GM10248 (cell line): Measurements from ENCODE around the gene CEP78.
"Not testable (repeated sequence)": the region's sequence is repeated elsewhere in the genome, so short reads cannot be mapped to it uniquely, and the experiment has no call there.

Experiments used
- CTCF ChIA-PET: fragments of 300-600 bp; sonication (Branson Sonifier 250); formaldehyde crosslinking; extraction: SDS; loops from one replicate; lab custom pipeline; 2021; ENCODE audit warnings: antibody characterized with exemption; lab: Yijun Ruan, JAX
- POLR2A ChIA-PET: fragments of 350-650 bp; sonication (Branson Sonifier 250); formaldehyde crosslinking; extraction: SDS; loops from one replicate; lab custom pipeline; 2020; ENCODE audit warnings: antibody characterized with exemption; lab: Yijun Ruan, JAX
- DNase-seq: peaks from one replicate; pipeline ENCODE4 v3.0.0; 2012; ENCODE audit errors: extremely low spot score
- CTCF ChIP-seq: IDR thresholded peaks from 2 replicates; pipeline ENCODE4 v1.5.1; 2012; ENCODE audit warnings: mild to moderate bottlenecking, low read depth; ENCODE audit errors: extremely low read depth, missing control alignments, control extremely low read depth

The CEP78 gene

GRCh38 chr9:78213712-78214111 lies 22.2 kb upstream of the CEP78 start:
- DNase-seq: no peak
- POLR2A ChIA-PET: no interaction called here
- CTCF ChIA-PET: interaction anchor here (0.9 to 1.5 kb wide), 5 partner anchors 13 to 1047 kb away, joined by 3 read pairs; no protein-coding TSS in a partner anchor
- no peak for TF ChIP-seq CTCF

DNA sequence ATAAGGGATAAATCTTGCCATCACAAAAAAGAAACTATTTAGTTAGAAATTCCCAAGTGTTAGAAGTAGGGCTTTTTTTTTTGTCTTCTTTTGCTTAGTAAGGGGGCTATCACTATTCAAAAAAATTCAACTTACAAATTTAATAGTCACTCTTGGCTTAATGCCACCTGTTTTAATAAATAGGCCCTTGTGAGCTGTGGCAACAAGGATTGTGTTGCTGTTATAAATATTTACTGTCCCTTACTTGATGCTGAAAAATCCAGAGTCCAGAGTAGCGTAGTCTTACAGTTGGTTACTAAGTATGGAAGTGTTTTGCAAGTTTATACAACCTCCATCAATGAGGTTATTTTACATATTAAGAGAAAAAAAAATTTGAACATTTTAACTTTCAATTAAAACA lies 21.4 kb upstream of the CEP78 start:
- DNase-seq: no peak
- TF ChIP-seq CTCF: no peak
- POLR2A ChIA-PET: no interaction called here
- CTCF ChIA-PET: interaction anchor here (0.9 to 1.5 kb wide), 6 partner anchors 9 to 1048 kb away, joined by 3 read pairs; no protein-coding TSS in a partner anchor

- DNase-seq: no peak
- POLR2A ChIA-PET: no interaction called here
- no peak for TF ChIP-seq CTCF
- CTCF ChIA-PET: interaction anchor here (1.1 to 2.0 kb wide), 3 partner anchors 8 to 100 kb away, joined by 3 to 5 read pairs (median 3); no protein-coding TSS in a partner anchor
These were observed 20.2 kb upstream of the CEP78 start for GRCh38 chr9:78215706-78216105.

DNA sequence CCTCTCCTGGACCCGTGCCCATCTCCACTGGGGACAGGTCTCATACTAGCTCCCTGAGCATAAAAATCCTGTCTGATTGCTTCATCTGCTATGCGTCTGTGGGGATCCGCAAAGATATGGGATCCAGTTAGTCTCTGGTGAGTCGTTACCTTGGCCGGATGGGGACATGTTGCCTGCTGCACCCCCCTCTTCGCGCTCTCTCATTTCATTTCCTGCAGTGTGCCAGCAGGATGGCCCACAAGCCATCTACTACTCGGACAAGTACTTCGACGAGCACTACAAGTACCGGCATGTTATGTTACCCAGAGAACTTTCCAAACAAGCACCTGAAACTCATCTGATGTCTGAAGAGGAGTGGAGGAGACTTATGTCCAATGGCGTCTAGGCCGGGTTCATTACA lies 17.0 kb upstream of the CEP78 start:
- DNase-seq: no peak
- ChIA-PET CTCF (interaction anchor here (2.1 kb wide), 1 partner anchor 13 kb away, joined by 6 read pairs; no protein-coding TSS in a partner anchor), POLR2A (no interaction called here)
- TF ChIP-seq CTCF: no peak

GRCh38 chr9:78221425-78221824 lies 14.4 kb upstream of the CEP78 start:
- CTCF ChIA-PET: interaction anchor here (1.3 kb wide), 1 partner anchor 13 kb away, joined by 4 read pairs; no protein-coding TSS in a partner anchor
- POLR2A ChIA-PET: no interaction called here
- DNase-seq: no peak
- TF ChIP-seq CTCF: no peak

- CTCF ChIA-PET: interaction anchor here (1.3 kb wide), 1 partner anchor 14 kb away, joined by 4 read pairs; no protein-coding TSS in a partner anchor
These were observed 14.0 kb upstream of the CEP78 start for GRCh38 chr9:78221841-78222240.

DNA sequence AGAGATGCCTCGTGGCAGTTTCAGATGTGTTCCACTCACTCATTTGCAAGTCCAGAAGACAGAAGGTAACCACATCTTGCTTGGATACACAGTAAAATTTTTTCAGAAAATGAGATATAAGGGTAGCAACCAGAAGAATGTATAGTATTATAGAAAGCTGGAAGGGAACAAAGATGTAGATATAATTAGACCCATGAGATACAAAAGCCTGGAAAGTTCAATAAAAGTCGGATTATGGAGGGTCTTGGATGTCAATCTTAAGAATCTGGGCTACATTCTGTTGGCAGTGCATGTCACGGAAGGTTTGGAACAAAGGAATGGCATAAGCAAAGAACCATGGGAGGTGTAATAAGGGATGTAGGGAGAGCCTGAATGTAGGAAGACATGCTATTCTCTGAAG lies 5.1 kb upstream of the CEP78 start:
- ChIA-PET CTCF (no interaction called here), POLR2A (no interaction called here)
- no peak for DNase-seq
- no peak for TF ChIP-seq CTCF

More at GRCh38 chr9:78221841-78222240, 14.0 kb upstream of the CEP78 start:
- POLR2A ChIA-PET, DNase-seq: not testable (repeated sequence)

DNA sequence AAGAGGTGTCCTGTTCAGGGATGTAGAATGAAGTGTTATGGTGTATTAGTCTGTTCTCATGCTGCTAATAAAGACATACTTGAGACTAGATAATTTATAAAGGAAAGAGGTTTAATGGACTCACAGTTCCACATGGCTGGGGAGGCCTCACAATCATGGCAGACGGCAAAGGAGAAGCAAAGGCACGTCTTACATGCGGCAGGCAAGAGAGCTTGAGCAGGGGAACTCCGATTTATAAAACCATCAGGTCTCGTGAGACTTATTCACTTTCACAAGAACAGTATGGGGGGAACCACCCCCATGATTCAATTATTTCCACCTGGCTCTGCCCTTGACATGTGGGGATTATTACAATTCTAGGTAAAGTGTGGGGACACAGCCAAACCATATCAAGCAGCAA lies 3.4 kb upstream of the CEP78 start:
- POLR2A ChIA-PET, DNase-seq: not testable (repeated sequence)
- CTCF ChIA-PET: interaction anchor here (1.0 to 1.5 kb wide), 2 partner anchors 13 to 25 kb away, joined by 3 to 6 read pairs; no protein-coding TSS in a partner anchor
